ENCODE data around the gene FAXDC2.

FAXDC2 gene

DNA sequence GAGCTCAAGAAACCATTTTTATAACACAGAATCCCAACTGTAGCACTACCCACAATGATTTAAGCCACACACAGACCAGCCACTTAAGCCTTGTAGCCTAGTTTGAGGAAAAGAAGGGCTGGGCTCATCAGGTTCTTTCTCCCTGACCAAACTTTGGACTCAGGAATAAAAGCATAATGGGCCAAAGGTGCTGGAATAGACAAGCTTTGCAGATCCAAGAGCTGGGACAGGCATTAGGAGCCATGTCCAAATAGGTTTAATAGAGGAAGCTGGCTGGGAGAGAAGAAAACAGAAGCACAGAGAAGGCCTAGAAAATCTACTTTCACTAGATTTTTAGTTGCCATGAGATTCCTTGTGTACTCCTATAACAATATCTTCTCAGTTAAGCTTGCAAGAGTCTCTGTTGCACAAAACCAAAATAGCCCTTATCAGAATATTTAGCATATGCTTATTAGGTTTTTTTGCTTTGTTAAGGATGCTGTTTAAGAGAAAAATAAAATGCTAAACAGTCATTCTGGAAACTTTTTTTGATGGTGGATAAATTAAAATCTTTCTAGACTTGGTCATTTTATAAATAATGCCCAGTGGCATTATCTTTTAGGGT, 46.3 kb upstream of the FAXDC2 start:
- Histone ChIP-seq H3K79me1 (ENCODE audit: low read length) (no peaks in the 10 kb centered on the region), H4K91ac (ENCODE audit: low read depth, low read length) (no peak overlapping the region), H3K14ac (ENCODE audit: low read length) (no peak overlapping the region), H3K9me3 (ENCODE audit: insufficient read depth, low read depth, low read length) (no peaks in the 10 kb centered on the region), H2BK5ac (ENCODE audit: low read depth, low read length, poor library complexity) (no peak overlapping the region), H3K4me1 (ENCODE audit: control insufficient read depth in 1 of 2, insufficient read depth in 2 of 2, low read length in 2 of 2) (no peaks in the 10 kb centered on the region), H3K4ac (ENCODE audit: low read depth, low read length) (no peak overlapping the region), H3K27ac (ENCODE audit: low read depth, low read length) (no peak overlapping the region), H3K9ac (ENCODE audit: low read length) (no peak overlapping the region), H4K8ac (ENCODE audit: low read depth, low read length) (no peak overlapping the region), H2AK5ac (ENCODE audit: low read length) (no peak overlapping the region), H3K79me2 (ENCODE audit: control insufficient read depth, insufficient read depth, low read length, poor library complexity) (no peaks in the 10 kb centered on the region), H2BK120ac (ENCODE audit: insufficient read depth, low read length, poor library complexity) (no peak overlapping the region), H4K12ac (ENCODE audit: low read depth, low read length) (no peak overlapping the region), H2AFZ (ENCODE audit: insufficient read depth, low read length, poor library complexity) (no peak overlapping the region), H3K23ac (ENCODE audit: low read length) (no peak overlapping the region), H3K4me3 (ENCODE audit: low read depth, low read length) (no peak overlapping the region), H2BK12ac (ENCODE audit: low read length) (no peak overlapping the region), H3K4me2 (ENCODE audit: low read length) (no peak overlapping the region), H3K27me3 (ENCODE audit: insufficient read depth, low read length) (no peaks in the 10 kb centered on the region), H3K36me3 (ENCODE audit: control insufficient read depth in 1 of 2, insufficient read depth in 2 of 2, low read length in 2 of 2) (peaks cover 28 to 36% of the 10 kb centered on the region in 2 experiments), H3K18ac (ENCODE audit: low read length) (no peak overlapping the region)
- no peak for DNase-seq

DNA sequence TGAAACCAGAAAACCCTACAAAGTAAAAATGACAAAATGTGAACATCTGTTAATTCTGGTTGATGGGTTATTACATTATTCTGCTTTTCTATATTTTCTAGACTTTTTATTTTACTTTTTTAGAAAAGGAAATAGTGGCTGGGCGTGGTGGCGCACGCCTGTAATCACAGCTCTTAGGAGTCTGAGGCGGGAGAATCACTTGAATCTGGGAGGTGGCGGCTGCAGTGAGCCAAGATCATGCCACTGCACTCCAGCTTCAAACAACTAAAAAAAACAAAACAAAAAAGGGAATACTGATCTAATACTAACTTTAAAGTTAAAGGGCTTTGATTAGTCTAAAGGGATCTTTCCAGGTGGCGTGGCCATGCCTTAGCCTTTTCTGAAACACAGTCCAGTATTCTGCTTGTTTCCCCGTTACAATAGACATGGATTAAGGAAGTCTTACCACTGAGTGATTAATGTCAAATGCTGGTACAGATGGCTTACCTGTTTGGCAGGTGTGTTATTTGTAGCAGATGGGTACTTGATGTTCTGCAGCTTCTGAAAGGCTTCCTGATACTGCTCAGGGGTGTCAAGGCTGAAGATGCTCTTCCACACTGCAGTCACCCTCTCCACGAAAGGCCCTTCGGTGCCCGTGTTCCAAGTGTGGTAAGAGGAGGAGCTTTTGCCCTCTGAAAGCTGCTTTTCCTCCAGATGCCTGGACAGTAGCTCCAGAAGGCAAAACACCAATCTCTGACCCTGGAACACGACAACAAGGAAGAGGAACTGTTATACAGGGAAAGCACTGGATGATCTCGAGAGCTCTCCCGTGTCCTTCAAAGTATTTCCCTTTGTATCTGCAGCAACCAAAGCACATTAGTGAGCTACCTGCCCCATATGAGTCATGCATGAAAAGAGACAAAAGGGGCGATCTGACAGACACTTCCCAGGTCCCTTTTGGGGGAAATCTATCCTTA, 45.5 kb upstream of the FAXDC2 start:
- no peak overlapping the region for H3K4ac ChIP-seq (ENCODE audit: low read depth, low read length)
- no peak overlapping the region for H3K4me3 ChIP-seq (ENCODE audit: low read depth, low read length)
- H4K8ac ChIP-seq (ENCODE audit: low read depth, low read length): no peak overlapping the region
- H4K91ac ChIP-seq (ENCODE audit: low read depth, low read length): no peak overlapping the region
- H2AK5ac ChIP-seq (ENCODE audit: low read length): no peak overlapping the region
- no peak overlapping the region for H3K4me2 ChIP-seq (ENCODE audit: low read length)
- H2AFZ ChIP-seq (ENCODE audit: insufficient read depth, low read length, poor library complexity): no peak overlapping the region
- no peaks in the 10 kb centered on the region for H3K79me1 ChIP-seq (ENCODE audit: low read length)
- no peak for DNase-seq
- no CpG with 5 or more reads among the region's 14 CpGs for WGBS (ENCODE audit: extremely low coverage, insufficient coverage, insufficient read length)
- H2BK5ac ChIP-seq (ENCODE audit: low read depth, low read length, poor library complexity): no peak overlapping the region
- H3K36me3 ChIP-seq (ENCODE audit: control insufficient read depth in 1 of 2, insufficient read depth in 2 of 2, low read length in 2 of 2): peaks cover 28 to 40% of the 10 kb centered on the region in 2 experiments
- H3K4me1 ChIP-seq (ENCODE audit: control insufficient read depth in 1 of 2, insufficient read depth in 2 of 2, low read length in 2 of 2): no peaks in the 10 kb centered on the region
- H3K9ac ChIP-seq (ENCODE audit: low read length): no peak overlapping the region
- H3K27me3 ChIP-seq (ENCODE audit: insufficient read depth, low read length): no peaks in the 10 kb centered on the region
- no peak overlapping the region for H3K14ac ChIP-seq (ENCODE audit: low read length)
- H4K12ac ChIP-seq (ENCODE audit: low read depth, low read length): no peak overlapping the region
- H3K27ac ChIP-seq (ENCODE audit: low read depth, low read length): no peak overlapping the region
- H3K18ac ChIP-seq (ENCODE audit: low read length): no peak overlapping the region
- H3K23ac ChIP-seq (ENCODE audit: low read length): no peak overlapping the region
- H2BK12ac ChIP-seq (ENCODE audit: low read length): no peak overlapping the region
- no peak overlapping the region for H2BK120ac ChIP-seq (ENCODE audit: insufficient read depth, low read length, poor library complexity)
- H3K79me2 ChIP-seq (ENCODE audit: control insufficient read depth, insufficient read depth, low read length, poor library complexity): no peaks in the 10 kb centered on the region
- no peaks in the 10 kb centered on the region for H3K9me3 ChIP-seq (ENCODE audit: insufficient read depth, low read depth, low read length)

DNA sequence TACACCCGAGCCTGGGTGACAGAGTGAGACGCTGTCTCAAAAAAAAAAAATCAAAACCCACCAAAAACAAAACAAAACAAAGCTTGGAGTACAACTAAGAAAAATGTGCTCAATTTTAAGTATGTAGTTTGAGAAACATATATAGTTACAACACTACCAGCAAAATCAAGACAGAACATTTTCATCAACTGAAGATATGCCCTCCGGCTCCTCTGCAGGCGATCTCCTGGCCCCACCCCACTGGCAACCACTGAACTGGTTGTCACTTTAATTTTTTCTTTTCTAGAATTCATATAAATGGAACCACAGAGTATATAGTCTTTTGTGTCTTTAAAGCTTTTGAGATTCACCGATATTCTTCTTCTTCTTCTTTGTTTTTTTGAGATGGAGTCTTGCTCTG, 43.0 kb upstream of the FAXDC2 start:
- H3K4me1 ChIP-seq (ENCODE audit: control insufficient read depth in 1 of 2, insufficient read depth in 2 of 2, low read length in 2 of 2): no peaks in the 10 kb centered on the region
- peaks cover 31 to 39% of the 10 kb centered on the region in 2 experiments for H3K36me3 ChIP-seq (ENCODE audit: control insufficient read depth in 1 of 2, insufficient read depth in 2 of 2, low read length in 2 of 2)
- H2BK12ac ChIP-seq (ENCODE audit: low read length): no peak overlapping the region
- H3K79me1 ChIP-seq (ENCODE audit: low read length): no peaks in the 10 kb centered on the region
- H3K4ac ChIP-seq (ENCODE audit: low read depth, low read length): no peak overlapping the region
- no peak overlapping the region for H3K4me3 ChIP-seq (ENCODE audit: low read depth, low read length)
- no peak overlapping the region for H3K4me2 ChIP-seq (ENCODE audit: low read length)
- no peak overlapping the region for H2BK120ac ChIP-seq (ENCODE audit: insufficient read depth, low read length, poor library complexity)
- no peak overlapping the region for H3K18ac ChIP-seq (ENCODE audit: low read length)
- no peak overlapping the region for H2AK5ac ChIP-seq (ENCODE audit: low read length)
- no peaks in the 10 kb centered on the region for H3K9me3 ChIP-seq (ENCODE audit: insufficient read depth, low read depth, low read length)
- no peaks in the 10 kb centered on the region for H3K79me2 ChIP-seq (ENCODE audit: control insufficient read depth, insufficient read depth, low read length, poor library complexity)
- H4K8ac ChIP-seq (ENCODE audit: low read depth, low read length): no peak overlapping the region
- no peak overlapping the region for H2BK5ac ChIP-seq (ENCODE audit: low read depth, low read length, poor library complexity)
- no peak overlapping the region for H3K9ac ChIP-seq (ENCODE audit: low read length)
- no peak overlapping the region for H2AFZ ChIP-seq (ENCODE audit: insufficient read depth, low read length, poor library complexity)
- H4K91ac ChIP-seq (ENCODE audit: low read depth, low read length): no peak overlapping the region
- no peak overlapping the region for H3K23ac ChIP-seq (ENCODE audit: low read length)
- H3K27ac ChIP-seq (ENCODE audit: low read depth, low read length): no peak overlapping the region
- WGBS (ENCODE audit: extremely low coverage, insufficient coverage, insufficient read length): no CpG with 5 or more reads among the region's 5 CpGs
- H4K12ac ChIP-seq (ENCODE audit: low read depth, low read length): no peak overlapping the region
- no peak overlapping the region for H3K14ac ChIP-seq (ENCODE audit: low read length)
- DNase-seq: peak; percentile 70 to 84
- H3K27me3 ChIP-seq (ENCODE audit: insufficient read depth, low read length): no peaks in the 10 kb centered on the region

DNA sequence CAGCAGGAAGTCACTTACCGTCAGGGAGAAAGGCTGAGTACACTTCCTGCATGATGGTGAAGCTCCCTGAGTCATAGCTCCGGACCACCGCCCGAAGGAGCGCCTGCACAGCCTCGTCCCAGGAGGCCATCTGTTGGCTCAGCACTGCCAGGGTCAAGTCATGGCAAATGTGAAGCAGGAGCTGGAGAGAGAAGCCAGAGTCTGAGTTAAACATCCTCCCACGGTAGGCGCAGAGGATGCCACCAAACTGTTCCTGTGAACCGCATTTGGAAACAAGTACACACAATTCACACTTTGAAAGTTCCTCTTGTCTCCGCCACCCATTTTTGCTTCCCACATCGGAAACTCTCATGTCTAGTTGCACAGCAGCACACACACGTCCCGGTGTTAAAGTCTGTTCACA, 42.0 kb upstream of the FAXDC2 start:
- Histone ChIP-seq H3K4me2 (ENCODE audit: low read length) (no peak overlapping the region), H3K36me3 (ENCODE audit: control insufficient read depth in 1 of 2, insufficient read depth in 2 of 2, low read length in 2 of 2) (peaks cover 27 to 40% of the 10 kb centered on the region in 2 experiments), H2BK5ac (ENCODE audit: low read depth, low read length, poor library complexity) (no peak overlapping the region), H3K18ac (ENCODE audit: low read length) (no peak overlapping the region), H3K4ac (ENCODE audit: low read depth, low read length) (no peak overlapping the region), H4K91ac (ENCODE audit: low read depth, low read length) (no peak overlapping the region), H3K79me2 (ENCODE audit: control insufficient read depth, insufficient read depth, low read length, poor library complexity) (no peaks in the 10 kb centered on the region), H3K23ac (ENCODE audit: low read length) (no peak overlapping the region), H3K9ac (ENCODE audit: low read length) (no peak overlapping the region), H3K79me1 (ENCODE audit: low read length) (no peaks in the 10 kb centered on the region), H3K9me3 (ENCODE audit: insufficient read depth, low read depth, low read length) (no peaks in the 10 kb centered on the region), H3K14ac (ENCODE audit: low read length) (no peak overlapping the region), H2AK5ac (ENCODE audit: low read length) (no peak overlapping the region), H4K8ac (ENCODE audit: low read depth, low read length) (no peak overlapping the region), H3K27ac (ENCODE audit: low read depth, low read length) (no peak overlapping the region), H2AFZ (ENCODE audit: insufficient read depth, low read length, poor library complexity) (no peak overlapping the region), H3K4me1 (ENCODE audit: control insufficient read depth in 1 of 2, insufficient read depth in 2 of 2, low read length in 2 of 2) (no peaks in the 10 kb centered on the region), H2BK12ac (ENCODE audit: low read length) (no peak overlapping the region), H2BK120ac (ENCODE audit: insufficient read depth, low read length, poor library complexity) (no peak overlapping the region), H3K27me3 (ENCODE audit: insufficient read depth, low read length) (no peaks in the 10 kb centered on the region), H3K4me3 (ENCODE audit: low read depth, low read length) (no peak overlapping the region), H4K12ac (ENCODE audit: low read depth, low read length) (no peak overlapping the region)
- WGBS (ENCODE audit: extremely low coverage, insufficient coverage, insufficient read length): no CpG with 5 or more reads among the region's 13 CpGs
- DNase-seq: no peak
